HepG2 (cell line): ENCODE measurements around the gene MYLK. TPM values are rescaled to one million over a fixed set of nuclear protein-coding genes. Genes with fewer than 3 reads are reported as not detected.

Experiments
- ARID2 ChIP-seq: sonication (generic); formaldehyde crosslinking; IDR thresholded peaks from 2 replicates; pipeline ENCODE4 v1.8.1; 2022; ENCODE audit warnings: mild to moderate bottlenecking, missing genetic modification reagents, borderline replicate concordance
- DBP ChIP-seq: sonication (generic); formaldehyde crosslinking; IDR thresholded peaks from 2 replicates; pipeline ENCODE4 v1.4.0; 2020; ENCODE audit warnings: missing genetic modification reagents; ENCODE audit errors: not compliant biosample characterization
- DDIT3 ChIP-seq: sonication (generic); formaldehyde crosslinking; IDR thresholded peaks from 2 replicates; pipeline ENCODE4 v1.4.0; 2020; ENCODE audit warnings: mild to moderate bottlenecking, missing genetic modification reagents
- EZH2 ChIP-seq: conservative IDR thresholded peaks from 2 replicates; pipeline ENCODE4 v1.6.1; 2012; ENCODE audit warnings: mild to moderate bottlenecking, low read depth, low read length, moderate library complexity
- FOXC1 ChIP-seq: sonication (generic); formaldehyde crosslinking; IDR thresholded peaks from 2 replicates; pipeline ENCODE4 v1.8.0; 2022; ENCODE audit warnings: mild to moderate bottlenecking, missing genetic modification reagents, borderline replicate concordance
- HMGA1 ChIP-seq: sonication (generic); formaldehyde crosslinking; conservative IDR thresholded peaks from 2 replicates; pipeline ENCODE4 v1.4.0; 2020; ENCODE audit warnings: missing genetic modification reagents
- ISX ChIP-seq: sonication (generic); formaldehyde crosslinking; conservative IDR thresholded peaks from 2 replicates; pipeline ENCODE4 v1.5.0; 2020; ENCODE audit warnings: missing genetic modification reagents
- JUN ChIP-seq: sonication (generic); formaldehyde crosslinking; IDR thresholded peaks from 2 replicates; pipeline ENCODE4 v1.4.0; 2020; ENCODE audit warnings: mild to moderate bottlenecking, missing genetic modification reagents
- KLF16 ChIP-seq, 2 experiments: sonication (generic) in 1 of 2; formaldehyde crosslinking in 1 of 2; IDR thresholded peaks; 2 replicates each; pipeline versions ENCODE4 v1.6.1 to v1.8.0; 2016 to 2023; ENCODE audit warnings: missing genetic modification reagents in 2 of 2, missing compliant biosample characterization in 1 of 2
- MLX ChIP-seq: IDR thresholded peaks from 2 replicates; pipeline ENCODE4 v1.6.1; 2016
- MZF1 ChIP-seq: sonication (generic); formaldehyde crosslinking; IDR thresholded peaks from 2 replicates; pipeline ENCODE4 v1.8.1; 2023; ENCODE audit warnings: mild to moderate bottlenecking, missing genetic modification reagents, borderline replicate concordance
- NFE2L1 ChIP-seq: sonication (generic); formaldehyde crosslinking; IDR thresholded peaks from 2 replicates; pipeline ENCODE4 v1.4.0; 2020; ENCODE audit warnings: missing genetic modification reagents, mild to moderate bottlenecking, borderline replicate concordance
- PHF20 ChIP-seq: sonication (generic); formaldehyde crosslinking; IDR thresholded peaks from 2 replicates; pipeline ENCODE4 v1.5.0; 2020; ENCODE audit warnings: mild to moderate bottlenecking, missing genetic modification reagents
- PLSCR1 ChIP-seq: sonication (generic); formaldehyde crosslinking; IDR thresholded peaks from 2 replicates; pipeline ENCODE4 v1.5.0; 2020; ENCODE audit warnings: missing genetic modification reagents, mild to moderate bottlenecking, borderline replicate concordance
- POLR2AphosphoS2 ChIP-seq: IDR thresholded peaks from 2 replicates; pipeline ENCODE4 v1.6.1; 2011; ENCODE audit warnings: low read depth, low read length, improper control_type of control experiment
- THAP7 ChIP-seq: sonication (generic); formaldehyde crosslinking; IDR thresholded peaks from 2 replicates; pipeline ENCODE4 v1.8.1; 2023; ENCODE audit warnings: mild to moderate bottlenecking, missing genetic modification reagents
- ZBTB38 ChIP-seq: sonication (generic); formaldehyde crosslinking; IDR thresholded peaks from 2 replicates; pipeline ENCODE4 v1.5.1; 2020; ENCODE audit warnings: mild to moderate bottlenecking, missing genetic modification reagents
- ZIK1 ChIP-seq: sonication (generic); formaldehyde crosslinking; IDR thresholded peaks from 2 replicates; pipeline ENCODE4 v1.5.0; 2020; ENCODE audit warnings: mild to moderate bottlenecking, low read depth, missing genetic modification reagents, borderline replicate concordance
- ZKSCAN8 ChIP-seq: IDR thresholded peaks from 2 replicates; pipeline ENCODE4 v1.6.1; 2016; ENCODE audit warnings: borderline replicate concordance, missing genetic modification reagents, missing compliant biosample characterization
- ZNF317 ChIP-seq: sonication (generic); formaldehyde crosslinking; IDR thresholded peaks from 2 replicates; pipeline ENCODE4 v1.5.0; 2020; ENCODE audit warnings: mild to moderate bottlenecking, missing genetic modification reagents
- ZNF446 ChIP-seq: sonication (generic); formaldehyde crosslinking; IDR thresholded peaks from 2 replicates; pipeline ENCODE4 v1.5.0; 2020; ENCODE audit warnings: mild to moderate bottlenecking, missing genetic modification reagents
- ZNF552 ChIP-seq: sonication (generic); formaldehyde crosslinking; IDR thresholded peaks from 2 replicates; pipeline ENCODE4 v1.9.0; 2022; ENCODE audit warnings: missing genetic modification reagents, mild to moderate bottlenecking, borderline replicate concordance
- ZNF660 ChIP-seq: sonication (generic); formaldehyde crosslinking; IDR thresholded peaks from 2 replicates; pipeline ENCODE4 v1.5.1; 2020; ENCODE audit warnings: mild to moderate bottlenecking, low read depth, missing genetic modification reagents, borderline replicate concordance
- ZNF674 ChIP-seq: sonication (generic); formaldehyde crosslinking; IDR thresholded peaks from 2 replicates; pipeline ENCODE4 v1.5.0; 2020; ENCODE audit warnings: low read depth, mild to moderate bottlenecking, missing genetic modification reagents
- ZNF761 ChIP-seq: sonication (generic); formaldehyde crosslinking; conservative IDR thresholded peaks from 2 replicates; pipeline ENCODE4 v1.4.0; 2020; ENCODE audit warnings: mild to moderate bottlenecking, missing genetic modification reagents
- polyA plus RNA-seq, 8 experiments: library from polyadenylated mRNA; depleted of rRNA in 3 of 8; stranded (reverse) in 7 of 8; unstranded in 1 of 8; fragments of >200 nt; fragmentation: Illumina TruSeq in 4 of 8; extraction: Trizol in 4 of 8; gene quantifications; 2 replicates each; pipeline versions ENCODE4 v1.2.1 to v1.2.3, GENCODE V29; 2011 to 2016; ENCODE audit warnings: low read depth in 4 of 8, missing spikeins in 1 of 8, mixed read lengths in 1 of 8; ENCODE audit not compliant: insufficient read depth in 1 of 8
- total RNA-seq, 5 experiments: library from RNA; depleted of rRNA; stranded (reverse); fragments of >200 nt; fragmentation: Illumina TruSeq; extraction: Trizol; gene quantifications; 2 replicates each; pipeline ENCODE4 v1.2.3, GENCODE V29; 2016; ENCODE audit warnings: low read depth in 1 of 5

MYLK gene
- total and polyA plus RNA-seq, 2 of the 13 experiments (the other 11 are each of a cell fraction or from before 2014, with no cell fraction given), result 10.6 to 34.9 TPM

- no peak for TF ChIP-seq DDIT3
- TF ChIP-seq ZNF317, result no peak
- no peak for TF ChIP-seq EZH2
- TF ChIP-seq KLF16 (CRISPR knock-in tag; IDR thresholded peaks at IDR 0.05), result no peak
- TF ChIP-seq ZNF674 (CRISPR knock-in tag), result no peak
- TF ChIP-seq ZNF761 (CRISPR knock-in tag), result no peak
- TF ChIP-seq PLSCR1 (CRISPR knock-in tag), result no peak
- TF ChIP-seq ZNF446 (CRISPR knock-in tag), result no peak
- TF ChIP-seq ZKSCAN8, result no peak
- no peak for TF ChIP-seq ZIK1
- no peak for TF ChIP-seq POLR2AphosphoS2
- TF ChIP-seq ZNF660 (CRISPR knock-in tag), result no peak
- TF ChIP-seq HMGA1 (CRISPR knock-in tag), result no peak
- no peak for TF ChIP-seq DBP (CRISPR knock-in tag)
- no peak for TF ChIP-seq ARID2 (CRISPR knock-in tag)
- no peak for TF ChIP-seq MZF1 (CRISPR knock-in tag)
- TF ChIP-seq JUN, result 0 out of 2 replicates have a peak, but pooled peaks have one; percentile 26
- no peak for TF ChIP-seq ZNF552 (CRISPR knock-in tag)
- no peak for TF ChIP-seq NFE2L1 (CRISPR knock-in tag)
- TF ChIP-seq PHF20, result 0 out of 2 replicates have a peak, but pooled peaks have one; percentile 35
- TF ChIP-seq ISX (CRISPR knock-in tag), result no peak
- TF ChIP-seq FOXC1 (CRISPR knock-in tag), result no peak
- TF ChIP-seq ZBTB38 (CRISPR knock-in tag), result no peak
- 0 out of 2 replicates have a peak, but pooled peaks have one; percentile 17 for TF ChIP-seq MLX (CRISPR knock-in tag)
- TF ChIP-seq THAP7 (CRISPR knock-in tag), result no peak
These were observed 126.0 kb downstream of the MYLK start (continued) for GRCh38 chr3:123758081-123758564.
